Measurements from ENCODE around the gene SPAG4. TPM values are rescaled to one million over a fixed set of nuclear protein-coding genes. Genes with fewer than 3 reads are reported as not detected.

The SPAG4 gene, protein sequence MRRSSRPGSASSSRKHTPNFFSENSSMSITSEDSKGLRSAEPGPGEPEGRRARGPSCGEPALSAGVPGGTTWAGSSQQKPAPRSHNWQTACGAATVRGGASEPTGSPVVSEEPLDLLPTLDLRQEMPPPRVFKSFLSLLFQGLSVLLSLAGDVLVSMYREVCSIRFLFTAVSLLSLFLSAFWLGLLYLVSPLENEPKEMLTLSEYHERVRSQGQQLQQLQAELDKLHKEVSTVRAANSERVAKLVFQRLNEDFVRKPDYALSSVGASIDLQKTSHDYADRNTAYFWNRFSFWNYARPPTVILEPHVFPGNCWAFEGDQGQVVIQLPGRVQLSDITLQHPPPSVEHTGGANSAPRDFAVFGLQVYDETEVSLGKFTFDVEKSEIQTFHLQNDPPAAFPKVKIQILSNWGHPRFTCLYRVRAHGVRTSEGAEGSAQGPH
- 10 to 100 TPM in 1 of 3 donors, 1 to 10 TPM in 2; 2.8 to 45.5 (median 3.2) TPM for polyA plus RNA-seq

DNA sequence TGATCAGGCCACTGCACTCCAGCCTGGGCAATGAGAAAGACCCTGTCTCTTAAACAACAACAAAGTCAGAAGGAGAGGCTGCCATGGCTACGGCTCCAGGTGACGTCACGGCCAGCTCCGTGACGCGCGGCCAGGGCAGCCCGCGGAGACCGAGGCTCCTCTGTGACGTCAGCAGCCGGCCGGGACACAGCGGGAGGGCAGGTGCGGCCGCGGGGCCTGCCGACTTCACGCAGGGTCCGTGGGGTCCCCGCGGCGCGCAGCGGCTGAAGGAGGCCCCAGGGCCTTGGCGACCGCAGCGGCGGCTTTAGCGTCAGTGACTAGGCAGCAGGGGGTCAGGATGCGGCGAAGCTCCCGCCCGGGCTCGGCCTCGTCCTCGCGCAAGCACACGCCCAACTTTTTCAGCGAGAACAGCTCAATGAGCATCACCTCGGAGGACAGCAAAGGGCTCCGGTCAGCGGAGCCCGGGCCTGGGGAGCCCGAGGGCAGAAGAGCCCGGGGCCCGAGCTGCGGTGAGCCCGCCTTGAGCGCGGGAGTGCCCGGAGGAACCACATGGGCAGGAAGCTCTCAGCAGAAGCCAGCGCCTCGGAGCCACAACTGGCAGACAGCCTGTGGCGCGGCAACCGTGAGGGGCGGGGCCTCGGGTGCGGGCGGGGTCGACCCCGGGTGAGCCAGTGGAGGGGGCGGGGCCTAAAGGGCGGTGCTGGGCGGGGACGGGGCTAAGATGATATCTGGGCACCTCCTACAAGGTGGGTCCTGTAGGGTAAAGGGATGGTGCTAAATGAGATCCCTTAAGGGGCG lies at the start of gene SPAG4:
TSS of gene SPAG4 (plus strand) at position 163 of the 798 bp plus-strand sequence. CDS start at position 338, 175 bp downstream.
- WGBS, 3 donors: 0 to 1% (median 0%) methylated on average over 62 to 68 of the region's 68 CpGs
- H3K27ac ChIP-seq (ENCODE audit: low read depth, low read length): peak within 1 kb of the TSS; percentile 91

DNA sequence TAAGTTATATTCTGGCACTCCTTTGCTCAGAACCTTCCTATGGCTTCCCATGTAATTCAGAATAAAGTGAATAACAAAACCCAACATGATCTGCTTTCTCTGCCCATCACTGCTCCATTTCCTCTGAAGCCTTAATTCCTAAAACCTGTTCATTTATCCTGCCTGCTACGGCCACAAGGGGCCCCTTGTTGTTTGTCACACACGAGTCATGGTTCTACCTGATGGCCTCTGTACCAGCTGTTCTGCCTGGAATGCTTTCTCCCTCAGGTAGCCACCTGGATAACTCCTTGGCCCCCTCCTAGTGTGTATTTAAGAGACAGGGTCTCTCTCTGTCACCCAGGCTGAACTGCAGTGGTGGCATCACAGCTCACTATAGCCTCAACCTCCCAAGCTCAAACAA lies 47.0 kb upstream of the SPAG4 start:
- WGBS, 3 donors: 5 to 24% (median 9%) methylated on average over 2 of the region's 2 CpGs
- H3K27ac ChIP-seq (ENCODE audit: low read depth, low read length): no peak overlapping the region

DNA sequence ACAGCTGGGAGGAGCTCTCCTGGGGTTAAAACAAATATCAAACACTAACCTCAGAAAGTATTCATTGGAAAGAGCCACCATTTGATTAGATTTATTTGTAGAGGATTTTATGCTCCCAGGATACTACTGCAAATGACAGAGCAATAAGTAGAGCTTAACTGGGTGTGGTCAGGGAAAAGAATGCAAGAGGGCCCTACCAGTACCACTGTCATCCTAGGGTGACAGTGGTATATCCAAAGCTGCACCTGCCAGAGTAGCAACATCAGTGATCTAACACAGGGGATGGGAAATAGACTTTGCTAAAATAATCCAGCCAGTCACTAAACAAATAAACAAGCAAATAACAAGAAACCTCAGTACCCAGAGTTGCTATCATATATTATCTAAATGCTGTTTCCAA lies 44.1 kb upstream of the SPAG4 start:
- no peak overlapping the region for H3K27ac ChIP-seq (ENCODE audit: low read depth, low read length)

DNA sequence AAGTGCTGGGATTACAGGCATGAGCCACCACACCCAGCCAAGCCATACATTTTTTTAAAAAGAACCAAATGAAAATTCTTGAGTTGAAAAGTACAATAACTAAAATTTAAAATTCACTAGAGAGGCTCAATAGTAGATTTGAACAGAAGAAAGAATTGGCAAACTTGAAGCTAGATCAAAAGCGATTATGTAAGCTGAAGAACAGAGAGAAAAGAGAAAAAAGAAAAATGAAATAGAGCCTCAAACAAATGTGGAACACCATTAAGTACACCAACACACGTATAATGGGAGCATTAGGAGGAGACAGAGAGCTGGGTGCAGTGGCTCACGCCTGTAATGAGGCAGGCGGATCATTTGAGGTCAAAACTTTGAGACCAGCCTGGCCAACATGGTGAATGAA lies 42.8 kb upstream of the SPAG4 start:
- H3K27ac ChIP-seq (ENCODE audit: low read depth, low read length): no peak overlapping the region
- WGBS, 3 donors: 87 to 98% (median 96%) methylated on average over 4 of the region's 4 CpGs

DNA sequence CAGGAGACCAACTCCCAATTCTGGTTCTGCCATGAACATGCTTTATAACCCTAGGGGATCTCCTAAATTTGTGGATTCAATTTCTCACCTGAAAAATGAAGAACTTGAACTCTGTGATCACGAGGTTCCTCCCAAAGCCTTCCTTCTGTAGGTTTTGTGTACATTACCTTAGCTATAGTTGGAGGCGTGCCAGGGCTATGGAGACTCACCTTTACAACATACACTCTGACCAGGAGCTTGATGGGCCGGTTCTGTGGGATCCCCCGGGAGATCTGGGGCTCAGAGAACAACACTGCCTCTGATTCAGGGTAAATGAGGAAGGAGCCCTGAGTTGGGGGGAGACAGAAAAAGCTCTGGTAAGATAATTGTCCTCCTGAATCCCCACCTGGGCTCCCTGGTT lies 39.7 kb upstream of the SPAG4 start:
- WGBS, 3 donors: 51 to 77% (median 76%) methylated on average over 4 of the region's 4 CpGs
- no peak overlapping the region for H3K27ac ChIP-seq (ENCODE audit: low read depth, low read length)

DNA sequence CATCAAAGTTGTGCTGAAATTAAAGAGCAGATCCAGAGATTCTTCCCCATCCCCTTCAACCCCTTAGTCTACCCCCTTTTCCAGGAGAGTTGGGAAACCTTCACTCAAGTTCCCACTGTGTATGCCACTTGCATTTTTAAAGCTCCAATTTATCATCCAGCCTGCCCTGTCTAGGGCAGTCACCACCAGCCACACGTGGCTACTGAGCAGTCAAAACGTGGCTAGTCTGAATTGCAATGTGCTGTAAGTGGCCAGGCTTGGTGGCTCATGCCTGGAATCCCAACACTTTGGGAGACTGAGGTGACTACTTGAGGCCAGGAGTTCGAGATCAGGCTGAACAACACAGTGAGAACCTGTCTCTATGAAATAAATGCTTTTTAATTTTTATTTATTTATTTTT lies 38.8 kb upstream of the SPAG4 start:
- H3K27ac ChIP-seq (ENCODE audit: low read depth, low read length): no peak overlapping the region
- 53 to 73% (median 66%) methylated on average over 3 of the region's 3 CpGs for WGBS, 3 donors

DNA sequence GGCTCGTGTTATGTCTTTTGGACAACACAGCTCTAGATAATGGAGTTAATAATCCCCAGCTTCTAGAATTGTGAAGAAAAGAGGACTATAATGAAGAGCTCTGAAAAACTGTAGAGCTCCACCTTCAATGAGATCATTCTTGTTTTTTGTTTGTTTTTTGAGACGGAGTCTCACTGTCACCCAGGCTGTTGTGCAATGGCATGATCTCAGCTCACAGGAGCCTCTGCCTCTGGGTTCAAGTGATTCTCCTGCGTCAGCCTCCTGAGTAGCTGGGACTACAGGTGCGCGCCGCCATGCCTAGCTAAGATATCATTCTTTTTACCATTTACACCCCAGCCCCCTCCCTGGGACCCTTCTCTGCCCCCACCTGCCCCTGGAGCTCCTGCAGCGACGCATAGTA lies 37.2 kb upstream of the SPAG4 start:
- WGBS, 3 donors: 90 to 91% (median 90%) methylated on average over 8 of the region's 8 CpGs
- H3K27ac ChIP-seq (ENCODE audit: low read depth, low read length): no peak overlapping the region

DNA sequence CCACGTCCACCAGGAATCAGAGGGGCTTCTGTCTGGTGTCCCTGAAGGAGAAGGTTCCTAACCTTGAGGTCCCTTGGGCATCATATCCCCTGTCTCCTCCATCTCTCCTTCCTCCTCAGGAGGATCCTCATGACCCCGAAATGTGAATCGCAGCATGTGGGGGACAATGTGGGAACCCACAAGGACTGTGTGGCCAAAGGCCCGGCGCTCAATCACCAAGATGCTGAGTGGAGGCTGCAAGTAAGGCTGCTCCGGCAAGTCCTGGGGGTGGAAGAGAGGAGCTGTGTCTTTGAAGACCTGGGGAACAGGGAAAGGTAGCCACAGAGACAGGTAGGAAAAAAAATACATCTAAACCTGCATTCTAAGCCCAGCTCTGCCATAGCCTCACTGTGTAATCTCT lies 36.4 kb upstream of the SPAG4 start:
- WGBS, 3 donors: 93 to 96% (median 96%) methylated on average over 6 of the region's 6 CpGs
- H3K27ac ChIP-seq (ENCODE audit: low read depth, low read length): no peak overlapping the region

DNA sequence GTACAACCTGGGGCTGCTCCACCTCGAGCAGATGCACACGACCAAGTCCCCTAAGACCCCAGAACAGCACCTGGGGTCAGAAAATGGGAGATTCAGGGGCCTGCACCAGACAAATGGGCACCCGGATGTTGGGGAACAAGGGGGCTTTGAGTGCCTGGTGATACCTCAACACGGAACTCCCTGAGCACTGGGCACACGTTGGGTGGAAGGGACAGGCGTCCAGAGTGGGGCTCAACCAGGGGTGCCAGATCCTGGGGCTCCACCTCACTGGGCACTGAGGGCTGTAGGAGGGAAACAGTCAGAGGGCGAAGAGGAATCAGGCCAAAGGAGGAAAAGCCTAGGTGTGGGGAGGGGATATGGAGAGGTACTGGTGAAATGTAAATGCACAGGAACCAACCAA lies 33.5 kb upstream of the SPAG4 start:
- 83 to 93% (median 90%) methylated on average over 7 of the region's 7 CpGs for WGBS, 3 donors
- no peak overlapping the region for H3K27ac ChIP-seq (ENCODE audit: low read depth, low read length)

DNA sequence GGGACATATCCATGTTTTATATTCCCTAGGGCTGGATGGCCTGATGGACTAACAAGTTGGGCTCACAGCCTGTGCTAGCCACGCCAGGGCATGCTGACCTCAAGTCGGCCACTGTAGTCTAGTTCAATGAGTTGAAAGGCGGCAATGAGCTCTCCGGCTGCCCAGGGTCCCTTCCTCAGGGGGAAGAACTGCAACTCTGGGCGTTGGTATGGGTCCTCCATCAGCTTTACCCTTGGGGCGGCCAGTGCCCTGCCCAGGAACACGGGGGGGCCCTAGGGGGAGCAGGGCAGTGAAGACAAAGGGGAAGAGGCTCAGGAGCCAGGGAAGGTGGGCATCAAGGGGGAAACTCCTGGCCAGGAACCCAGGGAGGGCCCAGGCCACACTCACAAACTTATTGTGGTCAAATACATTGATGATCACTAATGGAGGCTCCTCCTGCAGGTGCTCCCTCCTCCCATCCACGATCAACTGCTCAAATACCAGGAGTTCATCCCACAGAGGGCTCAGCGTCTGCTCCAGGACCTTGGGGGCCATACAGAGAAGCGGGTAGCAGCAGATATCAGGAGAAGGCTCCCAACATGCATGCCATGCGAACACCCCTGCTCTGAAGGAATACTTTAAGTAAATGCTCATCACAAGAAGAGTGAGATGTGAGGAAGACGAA lies 32.8 kb upstream of the SPAG4 start:
- 88 to 92% (median 88%) methylated on average over 12 of the region's 12 CpGs for WGBS, 3 donors
- no peak overlapping the region for H3K27ac ChIP-seq (ENCODE audit: low read depth, low read length)

DNA sequence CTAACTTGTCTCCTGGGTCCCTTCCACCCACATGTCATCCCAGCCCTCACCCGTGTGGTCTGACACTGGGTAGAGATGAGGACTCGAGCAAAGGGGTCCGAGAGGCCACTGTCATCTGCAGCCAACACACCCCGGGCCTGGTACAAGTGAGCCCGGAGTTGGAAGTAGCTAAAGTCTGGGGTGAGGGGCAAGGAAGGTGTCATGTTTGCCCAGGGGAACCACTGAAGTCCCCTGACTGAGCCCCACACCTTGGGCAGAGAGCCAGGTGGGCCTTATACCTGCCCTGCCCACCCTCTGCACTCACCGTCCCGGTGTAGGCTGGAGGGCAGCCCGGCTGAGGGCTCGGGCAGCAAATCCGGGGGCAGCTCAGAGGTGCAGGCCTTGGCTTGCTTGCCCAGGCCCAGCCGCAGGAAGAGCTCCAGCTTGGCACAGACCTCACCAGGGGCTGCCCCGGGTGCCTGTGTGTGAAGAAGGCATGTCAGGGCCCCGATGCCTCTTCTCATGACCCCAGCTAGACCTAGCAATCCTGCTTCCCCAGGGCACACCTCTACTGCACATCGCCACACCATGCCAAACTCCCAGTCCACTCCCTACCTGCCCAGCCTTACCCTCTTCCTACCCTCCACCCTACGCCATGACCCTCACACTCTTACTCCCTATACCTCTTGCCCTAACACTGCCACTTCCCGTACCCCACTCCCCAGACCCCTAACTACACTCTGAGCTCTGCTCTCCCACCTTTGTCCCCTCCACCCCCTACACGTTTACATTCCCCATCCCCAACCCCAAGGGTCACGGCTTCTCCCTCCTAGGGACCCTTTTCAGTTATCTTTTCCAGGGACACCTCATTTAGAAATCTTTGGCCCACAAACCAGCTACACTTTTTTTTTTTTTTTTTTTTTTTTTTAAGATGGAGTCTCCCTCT lies 31.7 kb upstream of the SPAG4 start:
- WGBS, 3 donors: 90 to 94% (median 93%) methylated on average over 18 of the region's 18 CpGs
- H3K27ac ChIP-seq (ENCODE audit: low read depth, low read length): no peak overlapping the region

DNA sequence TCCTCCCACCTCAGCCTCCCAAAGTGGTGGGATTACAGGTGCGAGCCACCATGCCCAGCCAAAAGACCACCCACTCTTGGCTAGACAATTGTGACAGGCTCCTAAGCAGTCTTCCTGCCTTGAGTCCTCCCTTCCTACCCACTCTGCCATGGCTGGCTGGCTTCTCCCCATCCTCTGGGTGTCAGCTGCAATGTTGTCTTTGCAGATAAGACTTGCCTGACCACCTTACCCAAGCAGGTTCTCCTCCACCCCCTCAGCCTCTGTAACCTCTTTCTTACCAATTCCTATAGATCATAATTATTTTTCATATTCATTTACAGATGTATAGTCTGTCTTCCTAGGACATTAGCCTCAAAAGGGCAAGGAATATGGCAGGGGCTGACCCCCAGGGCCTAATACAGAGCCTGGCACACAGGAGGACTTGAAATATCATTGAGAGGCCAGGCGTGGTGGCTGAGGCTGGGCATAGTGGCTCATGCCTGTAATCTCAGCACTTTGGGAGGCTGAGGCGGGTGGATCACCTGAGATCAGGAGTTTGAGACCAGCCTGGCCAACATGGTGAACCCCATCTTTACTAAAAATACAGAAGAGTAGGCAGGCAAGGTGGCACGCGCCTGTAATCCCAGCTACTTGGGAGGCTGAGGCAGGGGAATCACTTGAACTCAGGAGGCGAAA lies 28.7 kb upstream of the SPAG4 start:
- H3K27ac ChIP-seq (ENCODE audit: low read depth, low read length): no peak overlapping the region
- 93 to 98% (median 93%) methylated on average over 6 of the region's 6 CpGs for WGBS, 3 donors

DNA sequence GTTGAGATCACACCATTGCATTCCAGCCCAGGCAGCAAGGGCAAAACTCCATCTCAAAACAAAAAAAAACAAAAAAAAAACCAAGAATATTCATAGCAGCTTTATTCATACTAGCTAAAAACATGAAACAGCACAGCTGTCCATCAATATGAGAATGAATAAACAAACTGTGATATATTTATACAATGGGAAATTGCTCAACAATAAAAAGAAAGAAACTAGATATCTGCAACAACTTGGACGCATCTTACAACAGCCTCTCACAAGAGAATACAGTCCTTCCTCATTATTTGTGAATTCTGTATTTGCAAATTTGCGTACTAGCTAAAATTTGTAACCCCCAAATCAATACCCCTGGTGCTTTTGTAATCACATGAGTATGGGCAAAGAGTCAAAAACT lies 28.2 kb upstream of the SPAG4 start:
- no peak overlapping the region for H3K27ac ChIP-seq (ENCODE audit: low read depth, low read length)
- WGBS, 3 donors: 63 to 75% (median 64%) methylated on average over 2 of the region's 2 CpGs

DNA sequence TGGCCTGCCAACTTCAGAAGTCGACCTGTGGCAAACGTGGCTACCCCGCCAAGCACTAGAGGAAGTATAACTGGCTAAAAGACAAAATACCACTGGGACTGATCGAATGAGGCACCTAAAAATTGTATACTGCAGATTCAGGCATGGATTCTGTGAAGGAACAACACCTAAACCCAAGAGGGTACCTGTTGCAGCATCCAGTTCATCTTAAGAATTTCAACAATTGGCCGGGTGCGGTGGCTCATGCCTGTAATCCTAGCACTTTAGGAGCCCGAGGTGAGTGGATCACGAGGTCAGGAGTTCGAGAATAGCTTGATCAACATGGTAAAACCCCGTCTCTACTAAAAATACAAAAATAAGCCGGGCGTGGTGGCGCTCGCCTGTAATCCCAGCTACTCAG lies 27.2 kb upstream of the SPAG4 start:
- WGBS, 3 donors: 89 to 91% (median 89%) methylated on average over 14 of the region's 14 CpGs
- no peak overlapping the region for H3K27ac ChIP-seq (ENCODE audit: low read depth, low read length)

DNA sequence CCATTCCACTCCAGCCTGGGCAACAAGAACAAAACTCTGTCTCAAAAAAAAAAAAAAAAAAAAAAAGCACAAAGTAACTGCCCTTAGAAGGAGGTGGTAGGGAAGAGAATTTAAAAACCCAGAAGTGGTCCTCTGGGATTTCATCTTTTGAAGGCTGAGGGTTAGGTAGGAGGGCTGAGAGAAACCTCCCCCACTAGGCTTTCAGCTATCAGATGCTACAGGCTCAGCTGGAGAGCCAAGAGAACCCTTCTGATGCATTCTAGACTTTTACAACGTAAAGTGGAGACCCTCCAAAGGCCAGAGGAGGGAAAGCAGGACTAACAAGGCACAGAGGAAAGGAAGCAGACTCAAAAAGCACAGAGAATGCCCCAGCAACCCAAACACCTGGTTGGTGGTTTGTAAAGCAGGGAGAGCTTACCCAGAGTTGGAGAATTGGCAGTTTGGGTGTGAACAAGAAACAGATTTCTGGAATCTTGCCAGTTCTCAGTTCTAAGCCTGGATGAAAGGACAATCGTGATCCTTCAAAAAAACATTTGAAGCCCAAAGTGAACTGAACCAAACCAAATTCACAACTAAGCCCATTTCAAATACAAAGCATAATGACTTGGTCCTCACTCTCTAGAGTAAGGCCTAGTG lies 23.2 kb upstream of the SPAG4 start:
- WGBS, 3 donors: 19 to 39% (median 33%) methylated on average over 2 of the region's 2 CpGs
- no peak overlapping the region for H3K27ac ChIP-seq (ENCODE audit: low read depth, low read length)

DNA sequence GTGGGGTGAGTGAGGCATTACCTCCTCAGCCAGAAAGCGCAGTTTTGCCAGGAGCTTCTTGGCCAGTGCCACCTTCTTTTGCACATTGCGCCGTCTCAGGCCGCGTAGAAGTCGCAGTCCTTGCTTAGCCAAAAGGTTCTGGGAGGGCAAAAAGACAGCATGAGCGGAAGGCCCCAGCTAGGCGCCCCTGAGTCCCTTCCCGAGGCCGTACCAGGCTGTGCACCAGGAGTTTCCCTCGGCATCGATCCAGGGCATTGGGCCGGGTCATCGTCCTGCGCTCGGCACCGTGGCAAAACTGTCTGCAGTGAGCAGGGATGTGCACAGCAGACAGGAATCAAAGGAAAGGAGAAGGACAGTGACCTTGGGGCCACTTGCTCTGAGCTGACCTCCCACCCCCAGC lies 20.2 kb upstream of the SPAG4 start:
- 92 to 93% (median 93%) methylated on average over 17 of the region's 17 CpGs for WGBS, 3 donors
- no peak overlapping the region for H3K27ac ChIP-seq (ENCODE audit: low read depth, low read length)

DNA sequence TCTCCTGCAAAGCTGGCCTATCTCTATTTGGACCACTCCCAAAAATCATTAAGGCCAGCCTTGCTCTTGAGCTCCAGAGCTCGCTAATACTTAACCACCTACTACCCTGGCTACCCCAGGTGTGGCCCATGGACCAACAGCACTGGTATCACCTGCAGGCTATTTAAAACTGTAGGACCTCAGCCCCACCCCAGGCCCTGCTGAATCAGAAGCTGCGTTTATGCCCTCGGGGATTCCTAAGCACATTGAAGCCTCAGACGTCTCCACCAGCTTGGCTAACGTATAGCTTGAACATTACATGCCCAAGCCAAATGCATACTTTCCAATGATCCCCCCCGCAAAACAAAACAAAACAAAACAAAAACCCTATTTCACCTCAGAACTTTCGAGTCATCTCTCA lies 19.7 kb upstream of the SPAG4 start:
- no peak overlapping the region for H3K27ac ChIP-seq (ENCODE audit: low read depth, low read length)
- WGBS, 3 donors: 68 to 78% (median 77%) methylated on average over 7 of the region's 7 CpGs

Data from adipose tissue (tissue), 3 donors.